Naive thymus-derived CD8-positive, alpha-beta T cell (primary cell): Measurements from ENCODE around the gene MKI67. TPM values are rescaled to one million over a fixed set of nuclear protein-coding genes. Genes with fewer than 3 reads are reported as not detected.

Experiments
- ATAC-seq, 2 donors: fragments of 150-1000 bp; cut with Tn5 transposase in 1 of 2; sonication (Bioruptor Pico), chemical (Tn5 transposase) in 1 of 2; 1 replicate in 1 of 2; 2 replicates in 1 of 2; pipeline ENCODE4 v1.10.0; 2021; ENCODE audit warnings: mild to moderate bottlenecking in 2 of 2, moderate library complexity in 2 of 2
- POLR2A ChIA-PET: fragments of 350-600 bp; sonication (Branson Sonifier 250); formaldehyde crosslinking; loops from one replicate; lab custom pipeline; 2021; ENCODE audit warnings: antibody characterized with exemption; lab: Charles Lee
- DNase-seq, 10 donors: peaks; one replicate each; pipeline versions ENCODE4 v3.0.0 to v3.0.0-alpha.2; 2020 to 2022
- H3K27ac Mint-ChIP-seq, 10 donors: one replicate each; pipeline ENCODE4 v1.8.0; 2020 to 2022; ENCODE audit warnings: mild to moderate bottlenecking in 10 of 10, mixed read lengths in 10 of 10, moderate library complexity in 4 of 10, inconsistent platforms in 1 of 10
- H3K27me3 Mint-ChIP-seq, 5 donors: one replicate each; pipeline ENCODE4 v1.8.0; 2021 to 2022; ENCODE audit warnings: mixed read lengths in 5 of 5
- H3K36me3 Mint-ChIP-seq, 3 donors: one replicate each; pipeline ENCODE4 v1.8.0; 2020 to 2022; ENCODE audit warnings: mixed read lengths in 3 of 3, mild to moderate bottlenecking in 2 of 3, inconsistent platforms in 1 of 3
- H3K4me1 Mint-ChIP-seq, 4 donors: one replicate each; pipeline ENCODE4 v1.8.0; 2021 to 2022; ENCODE audit warnings: mixed read lengths in 4 of 4
- H3K4me3 Mint-ChIP-seq, 10 donors: one replicate each; pipeline ENCODE4 v1.8.0; 2020 to 2022; ENCODE audit warnings: mild to moderate bottlenecking in 10 of 10, mixed read lengths in 10 of 10, moderate library complexity in 6 of 10, inconsistent platforms in 1 of 10
- H3K9me3 Mint-ChIP-seq, 9 donors: one replicate each; pipeline ENCODE4 v1.8.0; 2020 to 2022; ENCODE audit warnings: mixed read lengths in 9 of 9, mild to moderate bottlenecking in 3 of 9, inconsistent platforms in 1 of 9, moderate library complexity in 1 of 9
- polyA plus RNA-seq, 3 donors: library from polyadenylated mRNA; unstranded; fragments of 300-500 nt; fragmentation: Illumina TruSeq; gene quantifications; one replicate each; pipeline ENCODE4 v1.2.3, GENCODE V29; 2021
- total RNA-seq, 8 experiments: library from RNA in 2 of 8; stranded (reverse) in 2 of 8; gene quantifications; one replicate each; pipeline ENCODE4 v1.2.3 and lab custom pipeline; 2021 to 2026

Gene MKI67
- total and polyA plus RNA-seq, 5 experiments from 2014 or later: 0.08 to 2.4 (median 0.56) TPM; not detected in 1

- Mint-ChIP-seq H3K27me3 (no peaks in the 10 kb centered on the region), H3K4me1 (no peaks in the 10 kb centered on the region), H3K27ac (peak overlapping the region in 1 of 10 donors; percentile 40), H3K9me3 (no peaks in the 10 kb centered on the region), H3K4me3 (no peak overlapping the region), H3K36me3 (peaks cover 0 to 27% (median 0%) of the 10 kb centered on the region in 3 donors)
- ATAC-seq (no peak), DNase-seq (no peak)
- POLR2A ChIA-PET: no interaction called here
Observed at GRCh38 chr10:128086003-128086863, 40.0 kb downstream of the MKI67 start.

- Mint-ChIP-seq H3K4me1 (peaks cover 0 to 5% (median 0%) of the 10 kb centered on the region in 4 donors), H3K36me3 (peaks cover 0 to 39% (median 1%) of the 10 kb centered on the region in 3 donors), H3K27ac (no peak overlapping the region), H3K4me3 (no peak overlapping the region), H3K27me3 (no peaks in the 10 kb centered on the region), H3K9me3 (no peaks in the 10 kb centered on the region)
- DNase-seq (no peak), ATAC-seq (no peak)
- POLR2A ChIA-PET: no interaction called here
Observed at GRCh38 chr10:128084991-128085390, 41.2 kb downstream of the MKI67 start.

GRCh38 chr10:128084364-128084763 is 41.9 kb downstream of the MKI67 start:
- ATAC-seq: no peak
- no peak for DNase-seq
- Mint-ChIP-seq H3K27ac (peak overlapping the region in 2 of 10 donors; percentile 46 to 58), H3K9me3 (no peaks in the 10 kb centered on the region), H3K4me3 (no peak overlapping the region), H3K36me3 (peaks cover 0 to 44% (median 2%) of the 10 kb centered on the region in 3 donors), H3K27me3 (no peaks in the 10 kb centered on the region), H3K4me1 (peaks cover 0 to 5% (median 0%) of the 10 kb centered on the region in 4 donors)
- POLR2A ChIA-PET: interaction anchor here (0.6 kb wide), 1 partner anchor 12 kb away, joined by 3 read pairs; no protein-coding TSS in a partner anchor

- H3K9me3 Mint-ChIP-seq: no peaks in the 10 kb centered on the region
- POLR2A ChIA-PET: interaction anchor here (0.7 kb wide), 1 partner anchor 50 kb away, joined by 3 read pairs; no protein-coding TSS in a partner anchor
- no peak overlapping the region for H3K4me3 Mint-ChIP-seq
- peaks cover 0 to 53% (median 2%) of the 10 kb centered on the region in 3 donors for H3K36me3 Mint-ChIP-seq
- no peak for DNase-seq
- peak overlapping the region in 1 of 10 donors; percentile 33 for H3K27ac Mint-ChIP-seq
- ATAC-seq: no peak
- H3K4me1 Mint-ChIP-seq: peaks cover 0 to 5% (median 0%) of the 10 kb centered on the region in 4 donors
- no peaks in the 10 kb centered on the region for H3K27me3 Mint-ChIP-seq
Observed at GRCh38 chr10:128083191-128083895, 42.9 kb downstream of the MKI67 start.

GRCh38 chr10:128081720-128082119 is 44.5 kb downstream of the MKI67 start:
- Mint-ChIP-seq H3K27me3 (no peaks in the 10 kb centered on the region), H3K36me3 (peaks cover 0 to 66% (median 3%) of the 10 kb centered on the region in 3 donors), H3K4me1 (peaks cover 0 to 5% (median 0%) of the 10 kb centered on the region in 4 donors), H3K27ac (peak overlapping the region in 2 of 10 donors; percentile 51 to 81), H3K9me3 (no peaks in the 10 kb centered on the region), H3K4me3 (no peak overlapping the region)
- ATAC-seq (no peak), DNase-seq (no peak)
- POLR2A ChIA-PET: no interaction called here

- H3K27ac Mint-ChIP-seq: peak overlapping the region in 2 of 10 donors; percentile 19 to 61
- DNase-seq (no peak), ATAC-seq (no peak)
- no peaks in the 10 kb centered on the region for H3K9me3 Mint-ChIP-seq
- H3K36me3 Mint-ChIP-seq: peaks cover 0 to 71% (median 4%) of the 10 kb centered on the region in 3 donors
- no peak overlapping the region for H3K4me3 Mint-ChIP-seq
- POLR2A ChIA-PET: no interaction called here
- H3K27me3 Mint-ChIP-seq: no peaks in the 10 kb centered on the region
- peaks cover 0 to 5% (median 0%) of the 10 kb centered on the region in 4 donors for H3K4me1 Mint-ChIP-seq
Observed at GRCh38 chr10:128081222-128081621, 45.0 kb downstream of the MKI67 start.

GRCh38 chr10:128080641-128081040 is 45.6 kb downstream of the MKI67 start:
- Mint-ChIP-seq H3K27ac (peak overlapping the region in 5 of 10 donors; percentile 7 to 68 (median 35)), H3K4me1 (peaks cover 0 to 5% (median 0%) of the 10 kb centered on the region in 4 donors), H3K4me3 (no peak overlapping the region), H3K36me3 (peaks cover 0 to 77% (median 10%) of the 10 kb centered on the region in 3 donors), H3K27me3 (no peaks in the 10 kb centered on the region), H3K9me3 (no peaks in the 10 kb centered on the region)
- ATAC-seq (no peak), DNase-seq (no peak)
- POLR2A ChIA-PET: no interaction called here

- DNase-seq (no peak), ATAC-seq (no peak)
- Mint-ChIP-seq H3K9me3 (no peaks in the 10 kb centered on the region), H3K27ac (no peak overlapping the region), H3K4me1 (peaks cover 0 to 5% (median 0%) of the 10 kb centered on the region in 4 donors), H3K36me3 (peaks cover 0 to 80% (median 12%) of the 10 kb centered on the region in 3 donors), H3K4me3 (no peak overlapping the region), H3K27me3 (no peaks in the 10 kb centered on the region)
- POLR2A ChIA-PET: no interaction called here
Observed at GRCh38 chr10:128080231-128080630, 46.0 kb downstream of the MKI67 start.

GRCh38 chr10:128078136-128078969 is 47.9 kb downstream of the MKI67 start:
- Mint-ChIP-seq H3K9me3 (no peaks in the 10 kb centered on the region), H3K36me3 (peaks cover 0 to 84% (median 22%) of the 10 kb centered on the region in 3 donors), H3K27me3 (no peaks in the 10 kb centered on the region), H3K4me1 (peaks cover 0 to 7% (median 2%) of the 10 kb centered on the region in 4 donors), H3K4me3 (no peak overlapping the region), H3K27ac (peak overlapping the region in 3 of 10 donors; percentile 13 to 37 (median 33))
- peak in 6 of 10 donors; percentile 22 to 49 (median 37) for DNase-seq
- ATAC-seq: peak; percentile 66 to 72
- POLR2A ChIA-PET: no interaction called here

- Mint-ChIP-seq H3K27me3 (no peaks in the 10 kb centered on the region), H3K4me3 (no peak overlapping the region), H3K36me3 (peaks cover 0 to 87% (median 29%) of the 10 kb centered on the region in 3 donors), H3K4me1 (peaks cover 0 to 7% (median 2%) of the 10 kb centered on the region in 4 donors), H3K9me3 (no peaks in the 10 kb centered on the region), H3K27ac (no peak overlapping the region)
- no peak for DNase-seq
- POLR2A ChIA-PET: no interaction called here
- no peak for ATAC-seq
Observed at GRCh38 chr10:128077155-128077875, 48.9 kb downstream of the MKI67 start.

GRCh38 chr10:128074589-128074988 is 51.6 kb downstream of the MKI67 start:
- H3K27ac Mint-ChIP-seq: peak overlapping the region in 1 of 10 donors; percentile 34
- H3K4me3 Mint-ChIP-seq: no peak overlapping the region
- no peaks in the 10 kb centered on the region for H3K27me3 Mint-ChIP-seq
- H3K36me3 Mint-ChIP-seq: peaks cover 0 to 89% (median 26%) of the 10 kb centered on the region in 3 donors
- ATAC-seq: no peak
- H3K9me3 Mint-ChIP-seq: no peaks in the 10 kb centered on the region
- H3K4me1 Mint-ChIP-seq: peaks cover 0 to 7% (median 3%) of the 10 kb centered on the region in 4 donors
- POLR2A ChIA-PET: interaction anchor here (0.7 kb wide), 3 partner anchors 49 to 962 kb away, joined by 3 to 5 read pairs (median 3); no protein-coding TSS in a partner anchor
- no peak for DNase-seq
